Peyer's patch (tissue), 4 donors: ENCODE measurements around the gene PLAU.

Experiments used
- POLR2A ChIP-seq, 2 donors: fragments of 450-650 bp; IDR thresholded peaks; one replicate each; pipeline ENCODE4 v1.5.1; 2017; ENCODE audit warnings: antibody characterized with exemption in 2 of 2, mild to moderate bottlenecking in 2 of 2, moderate library complexity in 2 of 2
- TF ChIP-seq, protein P1 (sequence below), 6 experiments: fragments of 450-650 bp in 4 of 6; fragments of 200-600 bp in 2 of 6; sonication (generic) in 1 of 6; IDR thresholded peaks; one replicate each; pipeline ENCODE4 v1.5.1; 2017 to 2019; ENCODE audit warnings: antibody characterized with exemption in 6 of 6, mild to moderate bottlenecking in 3 of 6, moderate library complexity in 1 of 6

GRCh38 chr10:73964743-73965142 is 53.8 kb downstream of the PLAU start:
- TF ChIP-seq, protein P1, sequence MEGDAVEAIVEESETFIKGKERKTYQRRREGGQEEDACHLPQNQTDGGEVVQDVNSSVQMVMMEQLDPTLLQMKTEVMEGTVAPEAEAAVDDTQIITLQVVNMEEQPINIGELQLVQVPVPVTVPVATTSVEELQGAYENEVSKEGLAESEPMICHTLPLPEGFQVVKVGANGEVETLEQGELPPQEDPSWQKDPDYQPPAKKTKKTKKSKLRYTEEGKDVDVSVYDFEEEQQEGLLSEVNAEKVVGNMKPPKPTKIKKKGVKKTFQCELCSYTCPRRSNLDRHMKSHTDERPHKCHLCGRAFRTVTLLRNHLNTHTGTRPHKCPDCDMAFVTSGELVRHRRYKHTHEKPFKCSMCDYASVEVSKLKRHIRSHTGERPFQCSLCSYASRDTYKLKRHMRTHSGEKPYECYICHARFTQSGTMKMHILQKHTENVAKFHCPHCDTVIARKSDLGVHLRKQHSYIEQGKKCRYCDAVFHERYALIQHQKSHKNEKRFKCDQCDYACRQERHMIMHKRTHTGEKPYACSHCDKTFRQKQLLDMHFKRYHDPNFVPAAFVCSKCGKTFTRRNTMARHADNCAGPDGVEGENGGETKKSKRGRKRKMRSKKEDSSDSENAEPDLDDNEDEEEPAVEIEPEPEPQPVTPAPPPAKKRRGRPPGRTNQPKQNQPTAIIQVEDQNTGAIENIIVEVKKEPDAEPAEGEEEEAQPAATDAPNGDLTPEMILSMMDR (IDR thresholded peaks at IDR 0.05): no peak
- TF ChIP-seq POLR2A (IDR thresholded peaks at IDR 0.05): no peak
